Prostate gland (tissue), 2 donors: ENCODE results near the gene ZNF609. TPM values are rescaled to one million over a fixed set of nuclear protein-coding genes. Genes with fewer than 3 reads are reported as not detected.
"Not testable (repeated sequence)": the region's sequence is repeated elsewhere in the genome, so short reads cannot be mapped to it uniquely, and the experiment has no call there.

Source experiments
- DNase-seq: peaks from one replicate; pipeline ENCODE4 v3.0.0-alpha.2; 2019; ENCODE audit warnings: low spot score
- H3K27ac ChIP-seq, 2 donors: fragments of 200-600 bp; sonication (generic); 2 replicates each; pipeline ENCODE4 v1.5.1; 2017 to 2019
- H3K27me3 ChIP-seq: fragments of 200-600 bp; sonication (generic); replicated peaks from 2 replicates; pipeline ENCODE4 v1.5.1; 2019; ENCODE audit not compliant: insufficient read depth
- H3K36me3 ChIP-seq, 2 donors: fragments of 200-600 bp; sonication (generic); 1 replicate in 1 of 2; 2 replicates in 1 of 2; pipeline versions ENCODE4 v1.5.1 to v1.8.1; 2017 to 2019
- H3K4me1 ChIP-seq: fragments of 200-600 bp; sonication (generic); replicated peaks from 2 replicates; pipeline ENCODE4 v1.5.1; 2019
- H3K4me3 ChIP-seq, 2 donors: fragments of 200-600 bp; sonication (generic); 2 replicates each; pipeline ENCODE4 v1.5.1; 2017 to 2019
- H3K9me3 ChIP-seq: fragments of 200-600 bp; sonication (generic); 2 replicates; pipeline ENCODE4 v1.5.1; 2017
- POLR2A ChIP-seq: fragments of 450-650 bp; IDR thresholded peaks from one replicate; pipeline ENCODE4 v1.6.1; 2016; ENCODE audit warnings: antibody characterized with exemption, mild to moderate bottlenecking
- POLR2AphosphoS5 ChIP-seq: sonication (generic); formaldehyde crosslinking; IDR thresholded peaks from one replicate; pipeline ENCODE4 v1.6.1; 2017; ENCODE audit warnings: antibody characterized with exemption
- WGBS: methylation state at CpG from one replicate; pipeline ENCODE4 v1.1.5; 2018; 5-methylcytosine and 5-hydroxymethylcytosine counted together
- intact Hi-C: fragments of 100-400 bp; cut with DNase I; formaldehyde crosslinking; loops from one replicate; pipeline ENCODE4 v1.14.2; 2022
- total RNA-seq, 2 donors: library from RNA; depleted of rRNA; stranded (reverse); fragments of >200 nt; gene quantifications; one replicate each; pipeline ENCODE4 v1.1.0, GENCODE V29; 2016
- TF ChIP-seq, protein P1 (sequence below), 4 experiments: fragments of 200-600 bp in 2 of 4; fragments of 450-650 bp in 2 of 4; sonication (generic) in 2 of 4; IDR thresholded peaks; 1 replicate in 3 of 4; 2 replicates in 1 of 4; pipeline ENCODE4 v1.5.1; 2016 to 2019; ENCODE audit warnings: antibody characterized with exemption in 4 of 4, mild to moderate bottlenecking in 2 of 4, moderate library complexity in 2 of 4

The ZNF609 gene
- total RNA-seq, 2 donors from 2014 or later, result 29.1 to 45.7 TPM

DNA sequence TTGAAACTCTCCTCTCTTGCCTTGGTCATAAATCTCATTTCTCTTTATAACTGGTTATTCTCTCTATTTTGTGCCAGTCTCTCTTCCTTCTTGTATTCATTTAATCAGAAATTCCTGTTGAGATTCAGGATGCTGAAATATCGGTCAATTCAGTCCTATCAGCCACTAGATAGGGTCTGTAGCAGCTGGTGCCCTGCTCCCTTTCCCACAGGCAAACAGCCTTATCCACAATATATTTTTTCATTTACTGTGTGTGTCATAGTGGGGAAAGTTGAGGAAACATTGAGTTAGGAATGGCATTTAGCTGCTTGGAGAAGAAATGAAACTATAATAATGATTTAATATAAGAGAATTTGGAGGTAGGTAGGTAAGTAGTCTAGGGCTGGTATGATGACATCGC, 168.7 kb downstream of the ZNF609 start:
- H3K4me3 ChIP-seq, result no peak overlapping the region
- intact Hi-C loops, result no loop called here
- WGBS, result 96% methylated on average over 2 of the region's 2 CpGs
- TF ChIP-seq, protein P1, sequence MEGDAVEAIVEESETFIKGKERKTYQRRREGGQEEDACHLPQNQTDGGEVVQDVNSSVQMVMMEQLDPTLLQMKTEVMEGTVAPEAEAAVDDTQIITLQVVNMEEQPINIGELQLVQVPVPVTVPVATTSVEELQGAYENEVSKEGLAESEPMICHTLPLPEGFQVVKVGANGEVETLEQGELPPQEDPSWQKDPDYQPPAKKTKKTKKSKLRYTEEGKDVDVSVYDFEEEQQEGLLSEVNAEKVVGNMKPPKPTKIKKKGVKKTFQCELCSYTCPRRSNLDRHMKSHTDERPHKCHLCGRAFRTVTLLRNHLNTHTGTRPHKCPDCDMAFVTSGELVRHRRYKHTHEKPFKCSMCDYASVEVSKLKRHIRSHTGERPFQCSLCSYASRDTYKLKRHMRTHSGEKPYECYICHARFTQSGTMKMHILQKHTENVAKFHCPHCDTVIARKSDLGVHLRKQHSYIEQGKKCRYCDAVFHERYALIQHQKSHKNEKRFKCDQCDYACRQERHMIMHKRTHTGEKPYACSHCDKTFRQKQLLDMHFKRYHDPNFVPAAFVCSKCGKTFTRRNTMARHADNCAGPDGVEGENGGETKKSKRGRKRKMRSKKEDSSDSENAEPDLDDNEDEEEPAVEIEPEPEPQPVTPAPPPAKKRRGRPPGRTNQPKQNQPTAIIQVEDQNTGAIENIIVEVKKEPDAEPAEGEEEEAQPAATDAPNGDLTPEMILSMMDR (IDR thresholded peaks at IDR 0.05), result no peak
- TF ChIP-seq POLR2AphosphoS5 (no peak), POLR2A (no peak)
- H3K4me1 ChIP-seq, result no peaks in the 10 kb centered on the region
- no peaks in the 10 kb centered on the region for H3K27me3 ChIP-seq
- DNase-seq, result no peak
- H3K27ac ChIP-seq, result no peak overlapping the region
- no peaks in the 10 kb centered on the region for H3K9me3 ChIP-seq
- H3K36me3 ChIP-seq, result no peaks in the 10 kb centered on the region

DNA sequence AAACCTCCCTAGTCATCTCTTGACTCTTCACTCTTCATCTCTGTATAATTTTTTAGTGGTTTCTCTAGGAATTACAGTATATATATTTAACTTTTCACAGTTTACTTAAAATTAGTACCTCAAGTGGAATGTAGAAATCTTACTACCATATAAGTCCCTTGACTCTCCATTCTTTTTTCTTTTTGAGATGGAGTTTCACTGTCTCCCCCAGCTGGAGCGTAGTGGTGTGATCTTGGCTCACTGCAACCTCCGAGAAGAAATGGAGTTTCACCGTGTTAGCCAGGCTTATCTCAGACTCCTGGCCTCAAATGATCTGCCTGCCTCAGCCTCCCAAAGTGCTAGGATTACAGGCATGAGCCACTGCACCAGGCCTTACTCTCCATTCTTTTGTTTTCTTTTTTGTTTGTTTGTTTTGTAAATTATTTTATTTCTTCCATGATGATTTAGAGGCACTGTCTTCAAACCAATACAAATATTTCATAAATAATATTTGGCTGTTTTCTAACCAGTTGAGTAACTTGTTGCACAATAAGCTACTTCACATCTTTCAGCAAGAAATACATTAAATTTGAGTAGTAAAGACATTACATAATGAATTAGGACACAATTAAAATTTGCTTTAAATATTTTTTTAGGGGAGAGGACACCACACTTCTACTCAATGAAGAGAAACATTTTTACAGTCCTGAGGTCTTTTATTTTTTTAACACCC, 170.2 kb downstream of the ZNF609 start:
- Histone ChIP-seq H3K4me3 (no peak overlapping the region), H3K27ac (no peak overlapping the region), H3K27me3 (no peaks in the 10 kb centered on the region), H3K9me3 (no peaks in the 10 kb centered on the region), H3K36me3 (no peaks in the 10 kb centered on the region), H3K4me1 (peaks cover 3% of the 10 kb centered on the region)
- TF ChIP-seq, protein P1 (IDR thresholded peaks at IDR 0.05), result no peak
- TF ChIP-seq POLR2A (no peak), POLR2AphosphoS5 (no peak)
- no peak for DNase-seq
- intact Hi-C loops, result no loop called here
- 72% methylated on average over 3 of the region's 3 CpGs for WGBS

DNA sequence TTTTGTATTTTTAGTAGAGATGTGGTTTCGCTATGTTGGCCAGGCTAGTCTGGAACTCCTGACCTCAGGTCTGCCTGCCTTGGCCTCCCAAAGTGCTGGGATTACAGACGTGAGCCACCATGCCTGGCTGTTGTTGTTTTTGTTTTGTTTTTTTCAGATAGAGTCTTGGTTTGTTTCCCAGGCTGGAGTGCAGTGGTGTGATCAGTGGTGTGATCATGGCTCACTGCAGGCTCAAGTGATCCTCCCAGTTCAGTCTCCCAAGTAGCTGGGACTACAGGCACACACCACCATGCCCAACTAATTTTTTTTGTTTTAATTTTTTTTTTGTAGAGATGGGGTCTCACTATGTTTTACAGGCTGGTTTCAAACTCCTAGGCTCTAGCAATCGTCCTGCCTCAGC, 172.3 kb downstream of the ZNF609 start:
- H3K27ac ChIP-seq, H3K27me3 ChIP-seq, H3K36me3 ChIP-seq, H3K4me1 ChIP-seq, DNase-seq, H3K9me3 ChIP-seq, intact Hi-C loops, H3K4me3 ChIP-seq: not testable (repeated sequence)
- WGBS, result 90% methylated on average over 3 of the region's 3 CpGs

DNA sequence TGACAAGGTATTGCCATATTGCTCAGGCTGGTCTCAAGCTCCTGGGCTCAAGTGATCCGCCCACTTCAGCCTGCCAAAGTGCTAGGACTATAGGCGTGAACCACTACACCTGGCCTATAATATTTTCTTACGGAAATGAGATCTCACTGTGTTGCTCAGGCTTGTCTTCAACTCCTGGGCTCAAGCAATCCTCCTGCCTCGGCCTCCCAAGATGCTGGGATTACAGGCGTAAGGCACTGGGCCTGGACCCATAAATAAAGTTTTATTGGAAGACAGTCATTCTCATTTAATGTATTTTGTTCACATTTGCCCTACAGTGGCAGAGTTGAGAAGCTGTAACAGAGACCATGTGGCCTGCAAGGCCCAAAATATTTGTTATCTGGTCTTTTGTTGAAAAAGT, 173.0 kb downstream of the ZNF609 start:
- 97% methylated on average over 5 of the region's 5 CpGs for WGBS
- Histone ChIP-seq H3K27ac (no peak overlapping the region), H3K27me3 (no peaks in the 10 kb centered on the region), H3K4me1 (peaks cover 3% of the 10 kb centered on the region), H3K9me3 (no peaks in the 10 kb centered on the region), H3K36me3 (no peaks in the 10 kb centered on the region), H3K4me3 (no peak overlapping the region)
- intact Hi-C loops, result no loop called here
- TF ChIP-seq POLR2AphosphoS5 (no peak), POLR2A (no peak)
- TF ChIP-seq, protein P1 (IDR thresholded peaks at IDR 0.05), result no peak
- DNase-seq, result no peak

DNA sequence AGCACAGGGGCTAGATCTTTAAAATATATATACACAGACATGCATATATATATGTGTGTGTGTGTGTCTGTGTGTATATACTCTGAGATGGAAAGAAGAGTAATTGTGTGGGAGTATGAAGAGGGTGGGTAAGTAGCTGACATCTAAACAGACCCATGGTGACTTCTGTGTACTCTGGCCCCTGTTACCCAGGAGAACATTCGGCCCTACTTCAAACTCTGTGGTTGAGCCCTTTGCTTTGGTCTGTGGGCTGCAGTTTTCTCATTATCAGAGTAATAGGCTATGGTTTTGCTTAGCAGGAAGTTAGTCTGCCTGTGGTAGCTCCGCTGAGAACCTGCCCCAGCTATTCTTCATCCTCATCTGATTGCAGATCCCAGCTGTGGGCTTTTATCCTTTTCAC, 173.6 kb downstream of the ZNF609 start:
- H3K4me1 ChIP-seq, result peaks cover 3% of the 10 kb centered on the region
- H3K9me3 ChIP-seq, result no peaks in the 10 kb centered on the region
- no peak for TF ChIP-seq POLR2A
- TF ChIP-seq POLR2AphosphoS5, result no peak
- TF ChIP-seq, protein P1 (IDR thresholded peaks at IDR 0.05), result no peak
- intact Hi-C loops, result no loop called here
- DNase-seq, result no peak
- no peak overlapping the region for H3K4me3 ChIP-seq
- H3K36me3 ChIP-seq, result no peaks in the 10 kb centered on the region
- whole genome bisulfite sequencing, result 73% methylated on average over 2 of the region's 2 CpGs
- no peaks in the 10 kb centered on the region for H3K27me3 ChIP-seq
- no peak overlapping the region for H3K27ac ChIP-seq
